Hepatocyte (in vitro differentiated cells): Measurements from ENCODE around the gene RAB4A.

ENCODE experiments used
- CTCF ChIP-seq: fragments of 200-600 bp; sonication (generic); IDR thresholded peaks from 2 replicates; pipeline ENCODE4 v1.5.1; 2016; ENCODE audit warnings: antibody characterized with exemption, mild to moderate bottlenecking; ENCODE audit not compliant: poor library complexity
- EZH2 ChIP-seq: fragments of 200-600 bp; sonication (generic); IDR thresholded peaks from 2 replicates; pipeline ENCODE4 v1.6.1; 2016; ENCODE audit warnings: antibody characterized with exemption, mild to moderate bottlenecking, borderline replicate concordance

GRCh38 chr1:229273507-229274232, 2.8 kb downstream of the RAB4A start:
- no peak for TF ChIP-seq EZH2
- TF ChIP-seq CTCF = no peak
